Aorta (tissue), 5 donors: Measurements from ENCODE around the gene PRKN. TPM values are rescaled to one million over a fixed set of nuclear protein-coding genes. Genes with fewer than 3 reads are reported as not detected.

Source experiments
- ATAC-seq: fragments of 200-7000 bp; cut with Tn5 transposase; one replicate; pipeline ENCODE4 v1.9.1; 2022; ENCODE audit warnings: moderate library complexity; ENCODE audit not compliant: low FRiP score
- DNase-seq, 2 donors: peaks; one replicate each; pipeline ENCODE4 v3.0.0-alpha.2; 2020
- H3K27ac ChIP-seq, 2 donors: one replicate each; pipeline ENCODE4 v1.5.1; 2013; ENCODE audit warnings: low read length in 2 of 2, mild to moderate bottlenecking in 2 of 2, moderate library complexity in 2 of 2, control low read depth in 1 of 2, inconsistent platforms in 1 of 2, low read depth in 1 of 2
- H3K27me3 ChIP-seq, 2 donors: one replicate each; pipeline ENCODE4 v1.6.1; 2013; ENCODE audit warnings: control low read depth in 1 of 2, low read length in 1 of 2, mild to moderate bottlenecking in 1 of 2, moderate library complexity in 1 of 2; ENCODE audit not compliant: insufficient read depth in 2 of 2, control insufficient read depth in 1 of 2
- H3K36me3 ChIP-seq, 2 donors: one replicate each; pipeline ENCODE4 v1.6.1; 2013; ENCODE audit warnings: control low read depth in 1 of 2, low read length in 1 of 2, mild to moderate bottlenecking in 1 of 2; ENCODE audit not compliant: insufficient read depth in 2 of 2, control insufficient read depth in 1 of 2
- H3K4me1 ChIP-seq, 2 donors: one replicate each; pipeline ENCODE4 v1.6.1; 2013; ENCODE audit warnings: low read length in 2 of 2, control low read depth in 1 of 2, mild to moderate bottlenecking in 1 of 2, moderate library complexity in 1 of 2; ENCODE audit not compliant: insufficient read depth in 2 of 2, control insufficient read depth in 1 of 2
- H3K4me3 ChIP-seq, 2 donors: one replicate each; pipeline ENCODE4 v1.5.1; 2013; ENCODE audit warnings: low read length in 2 of 2, control low read depth in 1 of 2, mild to moderate bottlenecking in 1 of 2
- H3K9me3 ChIP-seq: one replicate; pipeline ENCODE4 v1.6.1; 2013; ENCODE audit warnings: mild to moderate bottlenecking, low read length; ENCODE audit not compliant: control insufficient read depth
- WGBS, 2 donors: extraction: QIAGEN DNeasy Blood & Tissue Kit; methylation state at CpG; one replicate each; pipeline ENCODE4 v1.1.7; 2013; 5-methylcytosine and 5-hydroxymethylcytosine counted together
- intact Hi-C, 2 donors: fragments of 100-400 bp; cut with DNase I; formaldehyde crosslinking; loops; one replicate each; pipeline versions ENCODE4 v1.14.2 to v1.15.0; 2022
- polyA plus RNA-seq, 2 donors: library from polyadenylated mRNA; stranded (reverse); fragments of 200-250 nt; gene quantifications; one replicate each; pipeline ENCODE4 v1.2.3, GENCODE V29; 2013
- total RNA-seq, 2 donors: library from RNA; stranded (reverse); fragmentation: NEBNext Ultra II Directional; extraction: Animal tissue kit (Norgen Biotek cat#: 25700); gene quantifications; one replicate each; pipeline ENCODE4 v1.2.1, GENCODE V29; 2021
- donor health status: healthy with polysubstance abuse.
- donor health status: Bipolar disorder and iron deficiency.
- donor health status: DM: no; HTN: no; CAD: no.
- donor health status: DM: no; HTN: no; CAD: no.
- donor health status: DM: yes; HTN: yes; CAD: no.

Gene PRKN
- total and polyA plus RNA-seq, 4 donors = 1.0 to 17.3 (median 5.7) TPM

- 91 to 92% methylated on average over 3 of the region's 3 CpGs for whole genome bisulfite sequencing, 2 donors
- no peak overlapping the region for H3K27ac ChIP-seq
- H3K4me1 ChIP-seq = peaks cover 0 to 2% of the 10 kb centered on the region in 2 donors
- H3K9me3 ChIP-seq = no peaks in the 10 kb centered on the region
- DNase-seq (no peak), ATAC-seq (no peak)
- no peak overlapping the region for H3K4me3 ChIP-seq
- intact Hi-C loops = no loop called here
- no peaks in the 10 kb centered on the region for H3K36me3 ChIP-seq
- H3K27me3 ChIP-seq = no peaks in the 10 kb centered on the region
Measured at GRCh38 chr6:162651505-162651904, 76.1 kb downstream of the PRKN start.

GRCh38 chr6:162649271-162649670, 78.3 kb downstream of the PRKN start:
- intact Hi-C loops = no loop called here
- Histone ChIP-seq H3K27me3 (no peaks in the 10 kb centered on the region), H3K36me3 (no peaks in the 10 kb centered on the region), H3K27ac (no peak overlapping the region), H3K4me1 (no peaks in the 10 kb centered on the region), H3K9me3 (no peaks in the 10 kb centered on the region), H3K4me3 (no peak overlapping the region)
- DNase-seq (no peak), ATAC-seq (no peak)
- 76 to 82% methylated on average over 3 of the region's 3 CpGs for WGBS, 2 donors

GRCh38 chr6:162644153-162644552, 83.4 kb downstream of the PRKN start:
- H3K9me3 ChIP-seq = no peaks in the 10 kb centered on the region
- intact Hi-C loops = no loop called here
- no peaks in the 10 kb centered on the region for H3K4me1 ChIP-seq
- no peak for ATAC-seq
- H3K36me3 ChIP-seq = no peaks in the 10 kb centered on the region
- no peak overlapping the region for H3K27ac ChIP-seq
- WGBS, 2 donors = 69 to 77% methylated on average over 2 of the region's 2 CpGs
- no peak for DNase-seq
- H3K4me3 ChIP-seq = no peak overlapping the region
- H3K27me3 ChIP-seq = no peaks in the 10 kb centered on the region

GRCh38 chr6:162640756-162641155, 86.8 kb downstream of the PRKN start:
- Histone ChIP-seq H3K9me3 (no peaks in the 10 kb centered on the region), H3K4me1 (no peaks in the 10 kb centered on the region), H3K36me3 (no peaks in the 10 kb centered on the region), H3K27ac (no peak overlapping the region), H3K4me3 (no peak overlapping the region), H3K27me3 (no peaks in the 10 kb centered on the region)
- WGBS, 2 donors = 97 to 100% methylated on average over 1 of the region's 1 CpG
- intact Hi-C loops = no loop called here
- DNase-seq (no peak), ATAC-seq (no peak)

GRCh38 chr6:162639951-162640350, 87.6 kb downstream of the PRKN start:
- WGBS, 2 donors = 72 to 77% methylated on average over 2 of the region's 2 CpGs
- Histone ChIP-seq H3K4me3 (no peak overlapping the region), H3K4me1 (no peaks in the 10 kb centered on the region), H3K36me3 (no peaks in the 10 kb centered on the region), H3K27ac (no peak overlapping the region), H3K27me3 (no peaks in the 10 kb centered on the region), H3K9me3 (no peaks in the 10 kb centered on the region)
- no peak for ATAC-seq
- intact Hi-C loops = no loop called here
- no peak for DNase-seq

GRCh38 chr6:162638931-162639574, 88.5 kb downstream of the PRKN start:
- Histone ChIP-seq H3K4me3 (no peak overlapping the region), H3K36me3 (no peaks in the 10 kb centered on the region), H3K27ac (no peak overlapping the region), H3K9me3 (no peaks in the 10 kb centered on the region), H3K27me3 (no peaks in the 10 kb centered on the region), H3K4me1 (no peaks in the 10 kb centered on the region)
- intact Hi-C loops = no loop called here
- no peak for DNase-seq
- 76 to 79% methylated on average over 7 of the region's 7 CpGs for WGBS, 2 donors
- no peak for ATAC-seq

- no peak overlapping the region for H3K4me3 ChIP-seq
- no peaks in the 10 kb centered on the region for H3K9me3 ChIP-seq
- intact Hi-C loops = no loop called here
- 95 to 96% methylated on average over 2 of the region's 2 CpGs for WGBS, 2 donors
- no peak for DNase-seq
- no peak for ATAC-seq
- no peak overlapping the region for H3K27ac ChIP-seq
- H3K36me3 ChIP-seq = no peaks in the 10 kb centered on the region
- no peaks in the 10 kb centered on the region for H3K27me3 ChIP-seq
- H3K4me1 ChIP-seq = no peaks in the 10 kb centered on the region
Measured at GRCh38 chr6:162637317-162637716, 90.2 kb downstream of the PRKN start.

- Histone ChIP-seq H3K4me1 (no peaks in the 10 kb centered on the region), H3K4me3 (no peak overlapping the region), H3K27me3 (no peaks in the 10 kb centered on the region), H3K36me3 (no peaks in the 10 kb centered on the region), H3K9me3 (no peaks in the 10 kb centered on the region), H3K27ac (no peak overlapping the region)
- ATAC-seq (no peak), DNase-seq (no peak)
- intact Hi-C loops = no loop called here
Measured at GRCh38 chr6:162636167-162636566, 91.4 kb downstream of the PRKN start.

- Histone ChIP-seq H3K9me3 (no peaks in the 10 kb centered on the region), H3K27me3 (no peaks in the 10 kb centered on the region), H3K27ac (no peak overlapping the region), H3K4me3 (no peak overlapping the region), H3K36me3 (no peaks in the 10 kb centered on the region), H3K4me1 (no peaks in the 10 kb centered on the region)
- DNase-seq (no peak), ATAC-seq (no peak)
- intact Hi-C loops = no loop called here
Measured at GRCh38 chr6:162631546-162631945, 96.0 kb downstream of the PRKN start.
